GM19324 (cell line): Measurements from ENCODE around the gene CASTOR1.

Experiments used
- ATAC-seq: cut with Tn5 transposase; IDR thresholded peaks from one replicate; pipeline ENCODE4 v1.9.1; 2021; ENCODE audit warnings: mild to moderate bottlenecking, moderate library complexity; ENCODE audit not compliant: unreplicated experiment, low FRiP score

CASTOR1 gene

DNA sequence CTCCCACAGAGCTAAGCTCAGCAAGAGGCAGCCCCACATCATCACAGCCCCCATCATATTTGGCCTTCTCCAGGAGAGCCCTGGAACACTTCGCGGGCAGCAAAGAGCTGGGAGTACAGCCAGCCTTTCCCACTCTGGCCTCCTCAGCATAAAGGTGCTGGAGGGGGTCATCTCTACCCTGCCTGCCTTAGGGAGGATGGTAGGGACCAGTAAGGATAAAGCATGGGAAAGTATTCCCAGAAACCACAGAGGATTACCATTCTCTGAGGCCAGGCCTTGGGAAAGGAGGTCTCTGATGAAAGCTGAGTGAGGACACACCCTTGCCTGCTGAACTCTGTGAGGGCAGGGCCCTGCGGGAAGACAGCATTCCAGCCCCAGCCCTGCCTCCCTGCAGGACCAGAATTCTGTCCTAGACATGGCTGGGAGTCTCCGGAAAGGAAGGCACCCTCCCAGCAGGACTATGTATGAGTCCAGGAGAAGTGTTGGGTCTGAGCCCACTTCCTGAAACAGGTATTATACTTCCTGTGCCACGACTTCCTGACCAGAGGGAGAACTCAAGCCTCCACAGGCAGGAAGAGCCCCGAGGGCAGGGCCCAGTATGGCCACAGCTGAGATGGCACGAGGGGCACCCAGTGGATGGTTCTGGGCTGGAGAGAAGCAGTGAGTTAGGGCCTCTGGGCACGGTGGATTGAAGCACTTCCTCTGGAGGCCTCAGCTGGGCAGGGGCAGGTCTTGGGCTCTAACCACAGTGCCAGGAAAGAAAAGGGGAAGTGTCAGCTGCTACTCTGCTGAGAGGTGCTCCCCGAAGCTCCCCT lies 12.9 kb upstream of the CASTOR1 start:
- no peak for ATAC-seq

DNA sequence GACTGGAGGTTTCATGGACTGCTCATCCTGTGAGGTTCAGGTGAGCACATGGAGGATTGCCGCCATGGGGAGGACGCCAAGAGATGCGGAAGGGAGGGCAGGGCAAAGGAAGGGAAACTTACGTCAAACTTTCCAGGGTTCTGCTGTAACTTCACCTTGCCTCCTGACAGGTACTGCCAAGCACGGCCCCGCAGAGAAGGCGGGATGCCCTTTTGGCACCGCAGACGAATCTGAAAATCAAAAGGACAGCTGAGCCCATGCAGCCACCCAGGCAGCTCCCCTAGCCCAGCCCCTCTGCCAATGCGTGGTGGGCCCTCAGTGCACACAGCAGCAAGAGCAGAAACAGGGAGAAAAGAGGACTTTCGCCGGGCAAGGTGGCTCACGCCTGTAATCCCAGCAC lies 10.0 kb upstream of the CASTOR1 start:
- no peak for ATAC-seq

DNA sequence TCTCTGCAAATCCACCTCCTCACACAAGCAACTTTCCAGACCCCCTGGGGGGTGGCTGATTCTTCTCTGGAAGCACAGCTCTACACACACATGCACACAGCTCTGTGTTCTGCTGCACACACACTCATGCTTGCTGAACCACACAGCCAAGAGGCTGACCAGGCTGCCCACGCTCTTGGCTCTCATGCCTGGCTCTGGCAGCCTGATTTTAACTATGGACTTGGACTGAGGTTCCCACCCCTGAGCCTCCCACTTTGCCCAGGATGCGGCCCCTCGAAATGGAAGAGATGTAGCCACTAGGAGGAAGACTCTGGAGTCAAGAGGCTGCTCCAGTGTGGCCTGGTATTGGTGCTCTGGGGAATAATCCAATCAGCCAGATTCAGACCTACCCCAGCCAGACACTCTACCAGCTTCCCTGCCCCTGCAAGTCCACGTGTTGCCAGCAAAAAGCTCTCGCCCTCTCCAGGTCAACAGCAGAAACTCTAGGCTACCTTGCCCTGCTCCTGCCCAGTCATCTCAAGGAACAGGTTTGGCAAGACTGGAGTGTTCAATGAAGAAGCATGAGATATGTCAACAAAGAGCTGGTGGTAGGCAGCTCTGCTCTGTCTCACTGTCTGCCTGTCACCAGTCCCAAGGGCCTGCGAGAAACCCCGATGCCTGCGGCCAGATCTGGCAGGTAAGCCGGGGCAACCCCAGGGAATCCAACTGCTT lies 8.8 kb upstream of the CASTOR1 start:
- ATAC-seq = no peak

DNA sequence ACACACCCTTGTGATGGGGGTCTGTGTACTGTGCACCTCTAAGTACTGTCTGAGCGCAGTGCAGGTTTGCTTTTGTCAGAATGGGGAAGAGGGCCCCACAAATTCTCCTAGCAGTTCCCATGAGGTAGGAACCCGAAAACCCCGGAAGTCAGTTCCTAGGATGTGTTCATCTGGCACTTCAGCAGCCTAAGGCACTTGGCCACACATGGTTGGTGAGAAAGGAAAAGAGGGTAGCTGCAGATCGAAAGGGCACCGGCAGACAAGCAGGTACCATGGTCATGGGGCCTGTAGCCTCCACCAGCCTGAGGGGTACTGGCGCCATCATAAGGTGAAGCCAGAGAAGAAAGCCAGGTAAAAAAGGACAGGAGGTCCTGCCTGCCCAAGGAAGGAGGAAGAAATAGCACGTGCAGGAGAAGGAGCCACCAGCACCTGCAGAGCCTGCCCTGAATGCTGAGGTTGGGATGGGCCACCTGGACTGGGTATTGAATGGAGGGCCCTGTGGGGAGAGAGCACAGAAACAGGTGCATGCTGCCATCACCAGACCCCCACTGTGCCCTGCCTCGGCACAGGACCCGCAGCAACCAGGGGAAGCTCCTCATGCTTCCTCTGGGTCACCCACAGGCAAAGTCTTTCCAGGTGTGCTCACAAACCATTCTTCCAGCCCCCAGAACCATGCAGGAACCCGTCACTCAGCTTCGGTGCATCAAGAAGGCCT lies 8.1 kb upstream of the CASTOR1 start:
- ATAC-seq = no peak

DNA sequence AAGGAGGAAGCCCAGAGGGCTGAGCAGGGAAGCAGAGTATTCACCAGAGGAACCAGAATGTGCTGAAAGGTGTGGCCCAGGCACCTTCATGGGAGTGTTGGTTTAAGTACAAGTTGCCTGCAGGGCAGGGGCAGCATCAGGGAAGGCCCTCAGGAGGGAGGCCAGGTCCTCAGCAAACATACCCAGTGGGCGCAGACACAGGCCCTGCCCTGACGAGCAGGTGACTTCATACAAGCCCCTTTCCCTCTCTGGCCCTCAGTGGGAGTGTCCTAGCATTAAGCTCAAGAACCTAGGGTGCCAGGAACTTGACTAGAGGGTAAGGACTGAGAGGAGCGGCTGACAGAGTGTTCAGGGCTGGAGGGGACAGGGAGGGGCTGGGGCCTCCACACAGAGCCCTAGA lies 7.5 kb upstream of the CASTOR1 start:
- no peak for ATAC-seq

DNA sequence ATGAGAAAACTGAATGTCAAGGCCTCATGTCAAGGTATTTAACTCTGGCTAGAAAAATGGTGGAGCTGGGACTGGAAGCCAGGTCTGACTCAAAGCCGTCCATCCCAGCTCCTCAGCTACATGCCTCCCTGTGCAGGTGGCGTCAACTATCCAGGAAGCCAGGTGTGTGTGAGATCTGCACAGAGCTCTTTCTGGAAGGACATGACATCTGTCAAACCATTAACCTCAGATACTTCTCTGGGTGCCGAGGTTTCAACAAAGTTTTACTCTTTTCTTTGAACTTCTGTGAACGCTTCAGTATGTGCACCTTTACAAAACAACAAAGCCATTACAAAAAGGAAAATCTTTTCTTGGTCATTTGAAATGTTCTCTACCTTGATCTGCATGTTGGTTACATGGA lies 7.0 kb upstream of the CASTOR1 start:
- no peak for ATAC-seq

DNA sequence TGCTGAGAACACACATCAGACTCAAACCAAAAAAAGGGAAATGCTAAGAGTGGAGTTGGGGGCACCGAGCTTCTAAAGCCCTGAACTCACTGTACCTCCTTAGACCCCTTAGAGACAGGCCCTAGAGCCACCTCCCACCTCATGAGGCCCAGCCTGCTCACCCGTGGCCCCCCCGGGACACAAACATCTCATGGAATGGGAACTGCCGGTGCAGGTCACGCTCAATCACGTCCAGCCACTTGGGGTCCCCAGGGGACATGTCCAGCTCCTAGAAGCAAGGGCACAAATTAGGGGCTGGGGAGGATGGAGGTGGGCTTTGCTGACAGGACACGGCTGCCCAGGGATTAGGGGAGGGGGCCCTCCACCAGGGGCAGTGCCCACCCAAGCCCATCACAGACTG lies 6.3 kb upstream of the CASTOR1 start:
- no peak for ATAC-seq

DNA sequence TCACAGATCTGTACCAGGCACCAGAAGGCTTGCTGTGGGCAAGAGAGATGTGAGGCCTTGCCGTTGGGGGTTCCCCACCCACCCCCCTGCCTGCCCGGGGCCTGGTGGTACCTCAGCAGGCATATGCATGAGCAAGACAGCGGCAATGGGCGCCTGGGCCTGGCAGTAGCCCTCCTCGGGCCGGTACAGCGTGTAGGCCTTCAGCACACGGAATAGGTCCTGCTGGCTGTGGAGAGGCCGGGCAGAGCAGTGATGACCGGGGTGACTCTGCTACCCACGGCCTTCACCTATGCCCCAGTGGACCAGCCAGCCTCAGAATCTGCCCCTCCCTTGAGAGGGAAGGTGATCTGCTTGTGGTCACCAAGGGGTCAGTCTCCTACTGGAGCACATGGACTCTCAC lies 5.5 kb upstream of the CASTOR1 start:
- ATAC-seq = no peak

DNA sequence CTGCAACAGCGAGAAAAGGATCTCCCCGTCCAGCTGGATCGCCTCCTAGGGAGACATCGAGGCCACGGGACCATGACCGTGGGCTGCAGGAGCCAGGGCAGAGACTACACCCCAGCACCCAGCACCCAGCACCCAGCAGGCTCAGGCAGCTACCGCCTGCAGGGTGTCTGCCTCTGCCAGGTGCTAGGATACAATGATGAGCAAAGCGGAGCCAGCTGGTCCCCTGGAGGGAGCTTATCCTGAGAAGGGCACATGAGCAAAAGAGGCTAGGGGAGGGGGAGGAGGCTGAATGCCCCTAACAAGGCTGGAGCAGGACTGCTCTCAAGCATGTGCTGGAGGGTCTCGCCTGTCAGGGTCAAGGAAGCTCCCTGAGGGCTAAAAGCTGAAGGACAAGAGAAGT lies 4.8 kb upstream of the CASTOR1 start:
- ATAC-seq = no peak

DNA sequence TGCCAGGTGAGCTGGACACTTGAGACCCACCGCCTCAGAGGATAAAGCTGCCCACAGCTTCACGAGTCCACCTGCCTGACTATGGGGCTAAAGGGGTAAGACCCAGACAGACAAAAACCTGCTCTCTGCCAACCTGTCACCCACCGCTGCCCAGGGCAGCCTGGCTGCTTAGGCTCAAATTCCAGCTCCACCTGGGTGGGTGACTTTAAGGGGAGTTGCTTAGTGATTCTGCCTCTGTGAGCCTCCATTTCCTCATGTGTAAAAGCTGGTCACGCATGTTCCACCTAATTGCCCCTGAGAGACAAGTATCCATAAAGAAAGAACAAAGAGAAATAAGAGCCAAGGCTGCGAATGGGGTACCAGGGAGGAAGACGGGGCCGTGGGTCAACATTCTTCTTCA lies 3.7 kb upstream of the CASTOR1 start:
- ATAC-seq = no peak

DNA sequence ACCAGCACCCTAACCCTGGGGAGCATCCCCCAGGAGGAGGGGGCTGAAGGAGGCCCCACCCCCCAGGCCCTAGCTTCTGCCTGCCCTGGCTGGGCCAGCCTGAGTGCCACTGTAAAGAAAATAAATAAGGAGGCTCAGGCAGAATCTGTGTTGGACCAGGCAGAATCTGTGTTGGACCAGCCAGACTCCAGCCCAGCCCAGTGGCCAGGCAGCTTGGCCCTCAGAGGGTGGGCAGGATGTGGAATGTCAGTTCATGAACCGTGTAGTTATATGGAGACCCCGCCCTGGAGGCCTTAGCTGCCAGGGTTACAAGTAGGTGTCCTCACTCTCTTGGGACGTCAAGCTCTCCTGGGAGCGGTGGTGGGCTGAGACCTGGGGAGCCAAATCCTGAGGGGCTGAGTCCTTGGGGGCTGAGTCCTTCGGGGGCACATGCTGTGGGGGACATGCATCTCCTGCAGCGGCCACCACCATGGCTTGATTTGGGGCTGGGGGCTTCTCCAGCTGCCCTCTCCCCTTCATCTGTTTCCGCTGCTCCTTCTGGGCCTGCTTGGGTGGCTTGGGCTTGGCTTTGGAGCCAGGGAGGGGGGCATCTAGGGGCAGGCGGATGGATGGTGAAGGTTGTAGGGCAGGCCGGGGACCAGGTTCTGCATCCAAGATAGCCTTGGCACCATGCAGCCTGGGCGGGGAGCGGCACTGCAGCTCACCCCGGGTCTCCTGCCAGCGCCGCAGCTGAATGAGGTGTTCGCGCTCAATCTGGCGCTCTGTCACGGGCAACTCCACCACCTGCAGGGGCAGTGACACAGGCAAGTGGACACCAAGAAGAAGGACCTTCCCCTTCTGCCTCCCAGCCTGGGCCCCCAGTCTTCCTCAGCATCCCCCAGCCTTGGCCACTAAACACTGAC lies 3.0 kb upstream of the CASTOR1 start:
- no peak for ATAC-seq

DNA sequence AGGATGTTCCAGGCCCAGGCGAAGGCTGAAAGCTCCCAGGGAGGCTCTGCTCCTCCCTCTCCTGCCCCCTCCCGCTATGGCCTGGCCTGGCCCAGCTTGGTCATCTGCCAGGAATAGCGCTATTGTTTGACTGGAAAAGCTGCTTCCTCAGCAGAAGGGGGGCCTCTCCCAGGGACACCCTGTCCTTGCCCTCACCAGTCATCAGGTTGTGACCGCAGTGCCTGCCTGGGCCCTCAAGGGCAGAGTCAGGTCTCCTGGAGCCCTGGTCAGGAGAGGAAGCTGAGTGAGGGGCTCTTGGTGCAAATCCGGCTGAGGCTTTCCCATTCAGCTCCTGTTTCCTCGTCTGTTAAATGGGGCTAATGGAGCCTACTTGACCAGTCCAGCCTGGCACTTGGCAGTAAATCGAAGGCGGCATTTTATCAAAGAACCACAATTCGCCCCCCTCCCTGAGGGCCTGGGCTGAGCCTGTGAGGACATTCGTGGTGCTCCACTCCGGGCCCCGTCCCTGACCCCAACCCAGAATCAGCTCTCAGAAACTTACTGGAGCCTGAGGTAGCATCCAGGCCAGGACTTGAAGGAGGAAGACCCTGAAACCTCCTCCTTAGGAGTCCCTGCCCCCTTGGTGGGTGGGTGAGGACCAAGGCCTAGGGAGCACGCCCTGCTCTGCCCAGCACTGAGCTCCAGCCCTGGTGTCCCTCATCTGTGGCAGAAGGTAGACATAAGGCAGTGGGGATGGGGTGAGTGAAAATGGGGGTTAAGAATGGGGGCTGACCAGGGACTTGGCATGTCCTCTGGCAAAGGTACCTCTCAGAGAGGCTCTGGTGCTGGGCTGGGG lies 2.0 kb upstream of the CASTOR1 start:
- ATAC-seq = no peak

DNA sequence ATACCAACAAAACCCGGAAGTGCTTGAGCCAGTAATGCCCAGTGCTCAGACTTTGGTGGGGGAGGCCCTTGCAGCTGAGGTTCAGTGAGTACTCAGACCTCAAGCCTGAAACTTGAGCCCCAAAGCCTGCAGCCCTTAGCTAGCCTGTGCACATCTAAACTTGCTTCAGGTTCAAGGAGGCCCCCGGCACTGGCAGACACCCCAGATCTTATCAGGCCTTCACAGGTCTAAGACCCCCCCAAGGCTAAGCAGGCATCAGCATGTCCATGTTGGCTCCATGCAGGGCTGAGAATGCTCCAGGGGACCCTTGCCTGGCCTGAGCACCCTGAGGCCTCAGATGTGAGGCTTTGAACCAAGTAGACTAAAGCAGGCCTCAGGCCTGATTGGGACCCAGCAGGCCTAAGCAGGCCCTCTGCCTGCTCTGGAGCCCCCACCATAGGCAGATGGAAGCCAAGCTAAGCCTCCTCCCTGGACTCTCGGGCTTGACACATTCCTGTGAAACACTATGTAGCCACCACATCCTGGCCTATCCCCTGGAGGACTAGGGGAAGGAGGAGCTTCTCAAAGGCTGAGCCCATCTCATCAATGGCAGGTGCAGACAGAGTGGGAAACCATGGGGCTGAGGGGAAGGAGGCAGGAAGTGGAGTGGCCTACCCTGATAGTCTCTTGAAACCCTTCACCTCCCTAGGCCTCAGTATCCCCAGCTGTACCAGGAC lies 1.2 kb upstream of the CASTOR1 start:
- no peak for ATAC-seq

DNA sequence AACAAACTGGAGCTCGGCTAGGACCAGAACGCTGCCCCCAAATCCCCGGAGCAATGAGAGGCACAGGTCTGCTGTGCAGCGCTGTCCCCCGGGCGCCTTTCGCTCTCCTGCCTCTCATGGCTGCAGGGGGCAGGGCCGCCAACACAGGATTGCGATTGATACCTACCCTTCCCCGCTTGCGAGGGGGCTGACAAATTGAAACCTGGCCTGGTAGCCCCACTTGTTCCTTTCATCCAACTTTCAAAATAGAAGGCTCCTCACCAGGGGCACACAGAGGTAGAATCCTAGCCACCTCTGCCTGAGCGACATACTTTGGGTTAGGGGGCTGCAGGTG lies 642 bp upstream of the CASTOR1 start:
- ATAC-seq = peak; percentile 3

DNA sequence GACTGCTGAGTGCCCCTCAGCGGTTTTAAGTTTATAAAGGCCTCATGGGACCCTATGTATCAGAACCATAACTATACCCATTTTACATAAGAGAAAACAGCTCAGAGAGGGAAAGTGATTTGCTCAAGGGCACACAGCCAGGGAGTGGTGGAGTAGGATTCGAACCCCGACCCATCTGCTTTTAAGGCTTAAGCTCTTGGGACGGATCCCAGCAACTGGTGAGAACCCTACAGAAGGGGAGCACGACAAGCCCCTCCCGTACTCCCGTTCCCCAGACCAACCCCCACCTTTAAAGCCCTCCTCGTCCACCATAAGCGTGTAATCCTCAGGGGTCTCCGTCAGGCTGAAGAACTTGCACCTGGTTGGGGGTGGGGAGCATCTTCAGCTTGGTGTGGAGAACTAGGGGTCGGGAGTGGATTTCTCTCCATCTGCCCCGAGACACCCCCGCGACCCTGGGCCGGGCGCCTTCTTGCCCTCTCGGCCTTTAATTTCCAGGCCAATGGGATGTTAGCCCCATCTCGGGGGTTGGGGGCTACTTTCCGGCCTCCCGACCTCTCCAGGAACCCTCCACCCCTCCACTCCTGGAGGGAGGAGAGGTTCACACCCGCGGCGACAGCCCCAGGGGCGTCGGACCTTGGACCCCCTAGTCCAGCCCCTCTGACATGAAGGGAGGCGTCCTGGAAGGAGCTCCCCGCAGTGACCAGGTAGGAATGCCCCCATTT lies 725 bp downstream of the CASTOR1 start:
- ATAC-seq = no peak

DNA sequence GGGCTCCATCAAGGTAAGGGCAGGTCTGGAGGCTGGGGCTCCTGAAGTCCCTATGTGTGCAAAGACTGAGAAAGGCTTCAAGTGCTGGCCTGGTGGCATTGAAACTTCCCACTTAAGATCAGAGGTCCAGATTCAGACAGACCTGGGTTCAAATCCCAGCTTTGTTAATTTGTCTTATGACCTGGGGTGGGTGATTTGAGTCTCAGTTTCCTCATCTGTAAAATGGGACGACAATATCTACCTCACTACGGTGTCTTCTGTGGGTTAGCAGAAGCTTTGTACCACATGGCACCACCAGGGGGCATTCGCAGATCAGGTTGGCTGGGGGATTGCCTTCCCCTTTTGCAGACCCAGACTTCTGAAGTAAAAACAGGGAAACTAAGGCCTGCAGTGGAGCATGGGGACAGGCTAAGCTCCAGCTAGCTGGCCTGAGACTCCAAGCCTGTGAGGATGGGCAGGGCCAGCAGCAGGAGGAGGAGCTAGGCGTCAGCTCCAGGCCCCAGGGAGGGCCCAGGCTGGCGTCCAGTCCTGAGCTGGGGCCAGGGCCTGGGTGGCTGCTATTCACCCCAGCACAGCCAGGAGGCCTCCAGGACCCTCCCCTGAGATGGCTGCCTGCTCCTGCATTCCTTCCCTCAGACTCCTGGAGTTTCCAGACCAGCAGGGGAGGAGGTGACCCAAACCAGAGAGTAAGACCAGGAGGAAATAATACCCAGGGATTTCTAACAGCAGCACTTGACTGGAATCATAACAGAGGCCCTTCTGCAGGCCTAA lies 1.5 kb downstream of the CASTOR1 start:
- ATAC-seq = no peak

DNA sequence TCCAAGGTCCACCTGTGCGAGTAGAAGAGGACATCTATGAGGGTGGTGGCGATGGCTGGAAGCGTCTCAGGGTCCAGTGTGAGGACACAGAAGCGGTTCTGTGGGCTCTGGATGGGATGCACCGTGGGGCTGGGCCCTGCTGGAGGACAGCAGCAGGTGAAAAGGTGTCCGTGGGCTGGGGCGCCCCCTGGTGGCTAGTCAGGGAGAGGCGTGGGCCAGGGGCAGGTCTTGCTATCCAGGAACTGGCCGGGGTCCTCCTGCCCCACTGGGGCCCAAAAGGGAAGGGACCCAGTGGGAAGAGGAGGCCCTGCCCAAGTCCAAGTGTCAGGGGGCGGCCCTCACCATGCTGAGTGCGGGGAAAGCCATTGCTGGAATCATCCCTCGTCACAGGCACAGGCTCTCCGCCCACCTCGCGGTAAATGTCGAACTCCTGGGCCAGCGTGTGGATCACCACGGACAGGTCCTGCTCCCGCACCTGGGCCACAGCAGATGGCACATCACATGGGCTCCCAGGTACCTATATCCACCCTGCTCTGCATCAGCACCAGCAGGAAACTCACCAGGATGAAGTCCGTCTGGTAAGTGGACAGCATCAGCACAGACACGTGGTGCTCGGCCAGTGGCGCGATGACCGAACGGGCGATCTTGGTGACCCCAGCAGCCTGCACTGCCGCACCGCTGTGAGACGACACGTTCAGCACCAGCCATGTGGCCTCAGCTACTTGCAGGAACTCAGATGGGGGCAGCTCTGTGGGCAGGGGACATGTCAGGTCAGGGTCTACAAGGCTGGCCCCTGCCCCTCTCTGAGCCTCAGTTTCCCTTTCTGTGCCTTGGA lies 2.3 kb downstream of the CASTOR1 start:
- no peak for ATAC-seq
